Activated naive CD4-positive, alpha-beta T cell treated with anti-CD3 and anti-CD28 coated beads for 36 hours (primary cell): ENCODE results near the gene ASPHD2. TPM values are rescaled to one million over a fixed set of nuclear protein-coding genes. Genes with fewer than 3 reads are reported as not detected.

Source experiments
- CTCF ChIA-PET: fragments of 350-600 bp; sonication (Branson Sonifier 250); formaldehyde crosslinking; loops from one replicate; lab custom pipeline; 2021; ENCODE audit warnings: antibody characterized with exemption; lab: Charles Lee
- DNase-seq: peaks from one replicate; pipeline ENCODE4 v3.0.0-alpha.2; 2020
- H3K27ac Mint-ChIP-seq: one replicate; pipeline ENCODE4 v1.8.0; 2021; ENCODE audit warnings: mild to moderate bottlenecking, mixed read lengths
- H3K27me3 Mint-ChIP-seq: one replicate; pipeline ENCODE4 v1.8.0; 2021; ENCODE audit warnings: low read depth, mixed read lengths
- H3K36me3 Mint-ChIP-seq: one replicate; pipeline ENCODE4 v1.8.0; 2021; ENCODE audit warnings: low read depth, mixed read lengths
- H3K4me1 Mint-ChIP-seq: one replicate; pipeline ENCODE4 v1.8.0; 2021; ENCODE audit warnings: low read depth, mixed read lengths
- H3K4me3 Mint-ChIP-seq: one replicate; pipeline ENCODE4 v1.8.0; 2021; ENCODE audit warnings: mild to moderate bottlenecking, moderate library complexity, mixed read lengths
- H3K9me3 Mint-ChIP-seq: one replicate; pipeline ENCODE4 v1.8.0; 2021; ENCODE audit warnings: mixed read lengths
- intact Hi-C: fragments of 100-400 bp; cut with micrococcal nuclease; formaldehyde crosslinking; loops from one replicate; pipeline ENCODE4 v1.15.1; 2023
- total RNA-seq, 2 experiments: library from RNA; stranded (reverse); gene quantifications; one replicate each; pipeline ENCODE4 v1.2.3, GENCODE V29; 2021

Gene ASPHD2
- total RNA-seq, 2 experiments from 2014 or later, result 4.4 to 4.7 TPM

- CTCF ChIA-PET, result interaction anchor here (0.6 kb wide), 2 partner anchors 42 to 223 kb away, joined by 3 read pairs; no protein-coding TSS in a partner anchor
- no peaks in the 10 kb centered on the region for H3K4me1 Mint-ChIP-seq
- H3K27ac Mint-ChIP-seq, result no peak overlapping the region
- intact Hi-C loops, result no loop called here
- H3K4me3 Mint-ChIP-seq, result no peak overlapping the region
- no peak for DNase-seq
- H3K36me3 Mint-ChIP-seq, result no peaks in the 10 kb centered on the region
- H3K9me3 Mint-ChIP-seq, result no peaks in the 10 kb centered on the region
- H3K27me3 Mint-ChIP-seq, result peaks cover 7% of the 10 kb centered on the region
Measured at GRCh38 chr22:26418620-26419019, 10.4 kb upstream of the ASPHD2 start.

GRCh38 chr22:26426924-26427323 lies 2.1 kb upstream of the ASPHD2 start:
- CTCF ChIA-PET, result no interaction called here

GRCh38 chr22:26429458-26430286 lies 612 bp downstream of the ASPHD2 start:
- peaks cover 51% of the 10 kb centered on the region for H3K4me1 Mint-ChIP-seq
- H3K36me3 Mint-ChIP-seq, result peaks cover 14% of the 10 kb centered on the region
- no peaks in the 10 kb centered on the region for H3K9me3 Mint-ChIP-seq
- CTCF ChIA-PET, result interaction anchor here (0.6 to 1.5 kb wide), 10 partner anchors 19 to 90 kb away, joined by 3 to 6 read pairs (median 3); no protein-coding TSS in a partner anchor
- peaks cover 2% of the 10 kb centered on the region for H3K27me3 Mint-ChIP-seq
- DNase-seq, result peak; percentile 9
- peak overlapping the region; percentile 60 for H3K27ac Mint-ChIP-seq
- peak overlapping the region; percentile 83 for H3K4me3 Mint-ChIP-seq
- intact Hi-C loops, result loop anchor here (1.0 to 5.0 kb wide), 5 partner anchors 31 to 1352 kb away; no protein-coding TSS in a partner anchor

More at GRCh38 chr22:26426924-26427323, 2.1 kb upstream of the ASPHD2 start:
- H3K27me3 Mint-ChIP-seq, result peaks cover 4% of the 10 kb centered on the region
- H3K36me3 Mint-ChIP-seq, result peaks cover 2% of the 10 kb centered on the region
- H3K4me1 Mint-ChIP-seq, result peaks cover 40% of the 10 kb centered on the region
- H3K27ac Mint-ChIP-seq, result no peak overlapping the region
- no peaks in the 10 kb centered on the region for H3K9me3 Mint-ChIP-seq
- intact Hi-C loops, result loop anchor here (5.0 kb wide), 2 partner anchors 35 to 1350 kb away; no protein-coding TSS in a partner anchor
- peak overlapping the region; percentile 26 for H3K4me3 Mint-ChIP-seq
- no peak for DNase-seq

- H3K9me3 Mint-ChIP-seq, result no peaks in the 10 kb centered on the region
- peaks cover 55% of the 10 kb centered on the region for H3K4me1 Mint-ChIP-seq
- intact Hi-C loops, result loop anchor here (1.0 to 2.0 kb wide), 2 partner anchors 32 to 136 kb away; no protein-coding TSS in a partner anchor
- peak overlapping the region; percentile 83 for H3K4me3 Mint-ChIP-seq
- peaks cover 2% of the 10 kb centered on the region for H3K27me3 Mint-ChIP-seq
- DNase-seq, result peak; percentile 7
- CTCF ChIA-PET, result interaction anchor here (0.8 to 1.5 kb wide), 13 partner anchors 16 to 244 kb away, joined by 3 to 6 read pairs (median 3); no protein-coding TSS in a partner anchor
- H3K36me3 Mint-ChIP-seq, result peaks cover 17% of the 10 kb centered on the region
- peak overlapping the region; percentile 60 for H3K27ac Mint-ChIP-seq
Measured at GRCh38 chr22:26430600-26430999, 1.5 kb downstream of the ASPHD2 start.

GRCh38 chr22:26431261-26431995 lies 2.4 kb downstream of the ASPHD2 start:
- DNase-seq, result no peak
- Mint-ChIP-seq H3K4me3 (peak overlapping the region; percentile 83), H3K36me3 (peaks cover 17% of the 10 kb centered on the region), H3K27ac (peak overlapping the region; percentile 60), H3K4me1 (peaks cover 63% of the 10 kb centered on the region), H3K9me3 (no peaks in the 10 kb centered on the region), H3K27me3 (no peaks in the 10 kb centered on the region)
- CTCF ChIA-PET, result interaction anchor here (1.0 to 1.5 kb wide), 9 partner anchors 15 to 72 kb away, joined by 3 to 6 read pairs (median 4); no protein-coding TSS in a partner anchor
- intact Hi-C loops, result loop anchor here (1.0 to 2.0 kb wide), 2 partner anchors 33 to 211 kb away; no protein-coding TSS in a partner anchor

- Mint-ChIP-seq H3K27me3 (no peaks in the 10 kb centered on the region), H3K4me1 (peaks cover 69% of the 10 kb centered on the region), H3K36me3 (peaks cover 21% of the 10 kb centered on the region), H3K27ac (no peak overlapping the region), H3K9me3 (no peaks in the 10 kb centered on the region), H3K4me3 (no peak overlapping the region)
- no peak for DNase-seq
- intact Hi-C loops, result no loop called here
- CTCF ChIA-PET, result interaction anchor here (1.3 kb wide), 1 partner anchor 29 kb away, joined by 4 read pairs; no protein-coding TSS in a partner anchor
Measured at GRCh38 chr22:26432619-26433311, 3.7 kb downstream of the ASPHD2 start.

GRCh38 chr22:26433805-26434204 lies 4.7 kb downstream of the ASPHD2 start:
- intact Hi-C loops, result no loop called here
- H3K27ac Mint-ChIP-seq, result no peak overlapping the region
- CTCF ChIA-PET, result interaction anchor here (1.0 to 2.6 kb wide), 2 partner anchors 18 to 28 kb away, joined by 3 to 8 read pairs; no protein-coding TSS in a partner anchor
- H3K36me3 Mint-ChIP-seq, result peaks cover 21% of the 10 kb centered on the region
- no peak for DNase-seq
- no peaks in the 10 kb centered on the region for H3K9me3 Mint-ChIP-seq
- H3K4me3 Mint-ChIP-seq, result no peak overlapping the region
- no peaks in the 10 kb centered on the region for H3K27me3 Mint-ChIP-seq
- H3K4me1 Mint-ChIP-seq, result peaks cover 59% of the 10 kb centered on the region

GRCh38 chr22:26435327-26436093 lies 6.5 kb downstream of the ASPHD2 start:
- Mint-ChIP-seq H3K27me3 (no peaks in the 10 kb centered on the region), H3K4me3 (no peak overlapping the region), H3K4me1 (peaks cover 49% of the 10 kb centered on the region), H3K36me3 (peaks cover 19% of the 10 kb centered on the region), H3K27ac (no peak overlapping the region), H3K9me3 (no peaks in the 10 kb centered on the region)
- intact Hi-C loops, result no loop called here
- no peak for DNase-seq
- CTCF ChIA-PET, result interaction anchor here (2.6 kb wide), 1 partner anchor 26 kb away, joined by 8 read pairs; no protein-coding TSS in a partner anchor

GRCh38 chr22:26436903-26437515 lies 7.9 kb downstream of the ASPHD2 start:
- Mint-ChIP-seq H3K9me3 (no peaks in the 10 kb centered on the region), H3K36me3 (peaks cover 19% of the 10 kb centered on the region), H3K4me1 (peaks cover 34% of the 10 kb centered on the region), H3K4me3 (no peak overlapping the region), H3K27ac (no peak overlapping the region), H3K27me3 (no peaks in the 10 kb centered on the region)
- CTCF ChIA-PET, result interaction anchor here (0.5 to 1.9 kb wide), 2 partner anchors 24 to 207 kb away, joined by 7 to 11 read pairs; no protein-coding TSS in a partner anchor
- intact Hi-C loops, result no loop called here
- no peak for DNase-seq

GRCh38 chr22:26437694-26438392 lies 8.8 kb downstream of the ASPHD2 start:
- no peak overlapping the region for H3K27ac Mint-ChIP-seq
- no peak overlapping the region for H3K4me3 Mint-ChIP-seq
- peaks cover 17% of the 10 kb centered on the region for H3K36me3 Mint-ChIP-seq
- H3K9me3 Mint-ChIP-seq, result no peaks in the 10 kb centered on the region
- DNase-seq, result no peak
- intact Hi-C loops, result no loop called here
- H3K4me1 Mint-ChIP-seq, result peaks cover 26% of the 10 kb centered on the region
- CTCF ChIA-PET, result interaction anchor here (0.9 to 1.9 kb wide), 2 partner anchors 23 to 72 kb away, joined by 4 to 11 read pairs; no protein-coding TSS in a partner anchor
- H3K27me3 Mint-ChIP-seq, result no peaks in the 10 kb centered on the region
